Measurements from ENCODE around the gene CSH2.
"Not testable (repeated sequence)": the region's sequence is repeated elsewhere in the genome, so short reads cannot be mapped to it uniquely, and the experiment has no call there.

CSH2 gene

DNA sequence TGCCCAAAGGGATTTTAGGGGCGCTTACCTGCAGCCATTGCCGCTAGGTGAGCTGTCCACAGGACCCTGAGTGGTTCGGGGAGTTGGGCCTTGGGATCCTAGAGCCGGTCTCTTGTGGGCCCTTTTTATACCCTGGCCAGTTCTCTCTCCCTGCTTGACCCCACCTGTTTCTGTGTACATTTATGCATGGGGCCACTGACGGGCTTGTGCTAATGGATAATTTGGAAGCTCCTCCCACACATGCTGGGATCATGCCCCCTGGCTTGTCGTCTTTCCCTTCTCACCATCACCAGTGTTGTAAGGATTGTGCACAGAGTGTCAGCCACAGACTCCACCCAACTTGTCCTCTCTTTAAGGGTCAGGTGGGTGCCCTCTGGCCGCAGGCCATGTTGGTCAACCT lies at the start of gene CSH2:
Gene CSH2, minus strand, starts transcription at position 101 of the 400 bp plus-strand sequence. Its CDS starts 63 bp downstream, at position 38.
- not testable (repeated sequence) for DNase-seq

DNA sequence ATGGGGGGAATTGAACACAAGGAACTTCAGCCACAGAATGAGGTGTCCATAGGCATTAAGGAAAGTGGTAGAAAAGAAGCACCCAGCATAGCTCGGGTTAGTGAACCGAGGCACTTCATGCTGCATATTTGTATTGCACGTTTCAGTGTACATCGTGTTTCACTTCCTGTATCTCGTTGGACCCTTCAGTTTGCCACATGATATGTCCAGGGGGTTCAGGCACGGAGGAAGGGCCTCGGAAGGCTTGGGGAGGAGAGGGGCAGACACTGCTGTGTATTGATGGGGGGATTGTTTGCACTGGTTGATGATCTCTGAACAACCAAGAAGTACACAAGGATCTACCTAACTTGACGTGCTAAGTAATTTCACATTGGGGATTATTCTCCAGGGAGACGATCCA lies 48.9 kb upstream of the CSH2 start:
- DNase-seq = not testable (repeated sequence)

DNA sequence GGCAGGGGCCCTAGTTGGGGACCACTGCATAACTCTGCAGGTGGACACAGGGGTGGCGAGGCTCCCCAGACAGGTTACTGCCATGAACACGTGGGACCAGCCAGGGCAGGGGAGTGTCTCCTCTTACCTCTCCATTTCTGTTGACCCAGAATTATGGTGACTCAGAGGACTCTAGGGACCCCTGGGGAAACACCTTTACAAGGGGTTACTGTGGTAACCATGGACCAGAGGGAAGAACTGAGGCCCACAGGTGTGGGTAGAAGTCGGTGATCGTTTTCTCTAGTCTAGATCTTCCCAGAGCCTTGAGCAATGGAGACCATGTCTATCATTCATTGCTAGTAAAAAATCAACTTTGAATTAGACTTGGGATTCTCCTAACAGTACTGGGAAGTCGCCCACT lies 47.3 kb upstream of the CSH2 start:
- not testable (repeated sequence) for DNase-seq

DNA sequence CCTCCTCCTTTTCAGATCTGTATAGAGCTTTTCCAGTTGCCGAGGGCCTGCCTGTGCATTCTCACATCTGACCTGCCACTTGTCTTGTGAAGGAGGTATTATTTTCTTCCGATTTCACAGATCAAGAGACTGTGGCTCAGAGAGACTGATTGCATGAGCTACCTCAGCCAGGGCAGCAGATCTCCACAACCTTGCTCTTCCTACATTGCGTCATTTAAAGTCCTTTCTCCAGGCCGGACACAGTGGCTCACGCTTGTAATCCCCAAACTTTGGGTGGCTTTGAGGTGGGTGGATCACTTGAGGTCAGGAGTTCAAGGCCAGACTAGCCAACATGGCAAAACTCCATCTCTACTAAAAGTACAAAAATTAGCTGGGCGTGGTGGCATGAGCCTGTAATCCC lies 46.6 kb upstream of the CSH2 start:
- DNase-seq = not testable (repeated sequence)

DNA sequence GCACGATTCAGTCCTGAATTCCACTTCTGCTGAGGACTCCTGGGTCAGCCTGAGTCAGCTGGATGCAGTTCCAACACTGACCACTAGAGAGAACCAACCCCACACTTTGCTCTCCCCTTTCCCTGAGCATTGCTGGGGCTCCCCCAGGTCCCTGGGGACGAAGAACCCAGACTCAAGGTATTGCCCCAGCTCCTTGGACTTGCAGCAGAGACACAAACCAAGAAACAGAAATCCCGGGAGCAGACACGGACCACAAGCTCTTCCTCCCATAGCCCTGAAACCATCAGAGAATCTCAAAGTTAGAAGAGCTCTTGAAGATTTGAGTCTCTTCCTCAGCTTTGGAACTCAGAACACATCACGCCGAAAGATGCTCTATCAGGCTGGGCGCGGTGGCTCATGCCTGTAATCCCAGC lies 45.8 kb upstream of the CSH2 start:
- no peak for DNase-seq

DNA sequence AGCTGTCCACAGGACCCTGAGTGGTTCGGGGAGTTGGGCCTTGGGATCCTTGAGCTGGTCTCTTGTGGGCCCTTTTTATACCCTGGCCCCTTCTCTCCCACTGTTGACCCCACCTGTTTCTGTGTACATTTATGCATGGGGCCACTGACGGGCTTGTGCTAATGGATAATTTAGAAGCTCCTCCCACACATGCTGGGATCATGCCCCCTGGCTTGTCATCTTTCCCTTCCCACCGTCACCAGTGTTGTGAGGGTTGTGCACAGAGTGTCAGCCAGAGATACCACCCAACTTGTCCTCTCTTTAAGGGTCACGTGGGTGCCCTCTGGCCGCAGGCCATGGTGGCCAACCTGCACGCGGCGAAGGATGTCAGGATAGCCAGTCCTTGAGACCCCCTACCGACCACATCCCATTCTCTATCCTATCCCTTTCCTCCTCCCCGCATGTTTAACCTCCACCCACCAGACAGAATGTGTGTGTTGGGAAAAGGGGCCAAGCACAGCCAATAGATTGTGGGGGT lies 45.4 kb upstream of the CSH2 start, which contains the start of gene GH1:
Gene GH1, minus strand, starts transcription at position 51 of the 517 bp plus-strand sequence. CDS start 63 bp downstream, outside the sequence.
- not testable (repeated sequence) for DNase-seq

DNA sequence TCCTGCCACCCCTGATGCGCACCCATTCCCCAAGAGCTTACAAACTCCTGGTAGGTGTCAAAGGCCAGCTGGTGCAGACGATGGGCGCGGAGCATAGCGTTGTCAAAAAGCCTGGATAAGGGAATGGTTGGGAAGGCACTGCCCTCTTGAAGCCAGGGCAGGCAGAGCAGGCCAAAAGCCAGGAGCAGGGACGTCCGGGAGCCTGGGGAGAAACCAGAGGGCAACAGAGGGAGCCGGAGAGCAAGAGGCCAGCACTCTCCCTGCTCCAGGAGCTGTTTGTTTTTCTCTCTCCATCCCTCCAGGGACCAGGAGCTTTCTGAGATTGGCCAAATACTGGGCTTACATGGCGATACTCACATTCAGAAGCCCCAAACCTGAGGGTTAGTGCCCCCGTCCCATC lies 44.8 kb upstream of the CSH2 start:
- no peak for DNase-seq

DNA sequence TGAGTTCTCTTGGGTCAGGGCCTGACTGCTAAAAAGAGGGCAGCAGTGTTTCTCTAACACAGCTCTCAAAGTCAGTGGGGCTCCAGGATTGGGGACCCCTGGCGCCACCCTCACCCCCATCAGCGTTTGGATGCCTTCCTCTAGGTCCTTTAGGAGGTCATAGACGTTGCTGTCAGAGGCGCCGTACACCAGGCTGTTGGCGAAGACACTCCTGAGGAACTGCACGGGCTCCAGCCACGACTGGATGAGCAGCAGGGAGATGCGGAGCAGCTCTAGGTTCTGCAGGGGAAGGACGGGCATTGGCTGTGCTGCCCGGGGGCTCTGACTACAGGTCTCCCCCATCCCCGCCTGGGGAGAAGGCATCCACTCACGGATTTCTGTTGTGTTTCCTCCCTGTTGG lies 44.2 kb upstream of the CSH2 start:
- DNase-seq = no peak

DNA sequence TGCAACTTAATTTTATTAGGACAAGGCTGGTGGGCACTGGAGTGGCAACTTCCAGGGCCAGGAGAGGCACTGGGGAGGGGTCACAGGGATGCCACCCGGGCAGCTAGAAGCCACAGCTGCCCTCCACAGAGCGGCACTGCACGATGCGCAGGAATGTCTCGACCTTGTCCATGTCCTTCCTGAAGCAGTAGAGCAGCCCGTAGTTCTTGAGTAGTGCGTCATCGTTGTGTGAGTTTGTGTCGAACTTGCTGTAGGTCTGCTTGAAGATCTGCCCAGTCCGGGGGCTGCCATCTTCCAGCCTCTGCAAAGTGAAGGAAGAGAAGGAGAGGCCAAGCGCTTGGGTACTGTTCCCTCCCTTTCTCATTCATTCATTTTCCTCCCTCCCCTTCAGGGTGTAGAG lies 43.7 kb upstream of the CSH2 start:
- not testable (repeated sequence) for DNase-seq

DNA sequence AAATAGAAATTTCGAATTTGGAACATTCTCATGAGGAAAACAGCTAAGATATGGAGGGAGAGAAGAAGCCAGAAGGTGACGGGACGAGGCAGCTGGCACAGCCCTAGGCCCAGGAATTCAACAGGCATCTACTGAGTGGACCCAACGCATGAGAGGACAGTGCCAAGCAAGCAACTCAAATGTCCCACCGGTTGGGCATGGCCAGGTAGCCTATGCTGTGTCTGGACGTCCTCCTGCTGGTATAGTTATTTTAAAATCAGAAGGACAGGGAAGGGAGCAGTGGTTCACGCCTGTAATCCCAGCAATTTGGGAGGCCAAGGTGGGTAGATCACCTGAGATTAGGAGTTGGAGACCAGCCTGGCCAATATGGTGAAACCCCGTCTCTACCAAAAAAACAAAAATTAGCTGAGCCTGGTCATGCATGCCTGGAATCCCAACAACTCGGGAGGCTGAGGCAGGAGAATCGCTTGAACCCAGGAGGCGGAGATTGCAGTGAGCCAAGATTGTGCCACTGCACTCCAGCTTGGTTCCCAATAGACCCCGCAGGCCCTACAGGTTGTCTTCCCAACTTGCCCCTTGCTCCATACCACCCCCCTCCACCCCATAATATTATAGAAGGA lies 43.2 kb upstream of the CSH2 start:
- DNase-seq = no peak

DNA sequence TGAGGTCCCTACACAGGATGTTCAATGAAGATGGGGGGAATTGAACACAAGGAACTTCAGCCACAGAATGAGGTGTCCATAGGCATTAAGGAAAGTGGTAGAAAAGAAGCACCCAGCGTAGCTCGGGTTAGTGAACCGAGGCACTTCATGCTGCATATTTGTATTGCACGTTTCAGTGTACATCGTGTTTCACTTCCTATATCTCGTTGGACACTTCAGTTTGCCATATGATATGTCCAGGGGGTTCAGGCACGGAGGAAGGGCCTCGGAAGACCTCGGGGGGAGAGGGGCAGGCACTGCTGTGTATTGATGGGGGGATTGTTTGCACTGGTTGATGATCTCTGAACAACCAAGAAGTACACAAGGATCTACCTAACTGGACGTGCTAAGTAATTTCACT lies 42.3 kb upstream of the CSH2 start:
- not testable (repeated sequence) for DNase-seq

DNA sequence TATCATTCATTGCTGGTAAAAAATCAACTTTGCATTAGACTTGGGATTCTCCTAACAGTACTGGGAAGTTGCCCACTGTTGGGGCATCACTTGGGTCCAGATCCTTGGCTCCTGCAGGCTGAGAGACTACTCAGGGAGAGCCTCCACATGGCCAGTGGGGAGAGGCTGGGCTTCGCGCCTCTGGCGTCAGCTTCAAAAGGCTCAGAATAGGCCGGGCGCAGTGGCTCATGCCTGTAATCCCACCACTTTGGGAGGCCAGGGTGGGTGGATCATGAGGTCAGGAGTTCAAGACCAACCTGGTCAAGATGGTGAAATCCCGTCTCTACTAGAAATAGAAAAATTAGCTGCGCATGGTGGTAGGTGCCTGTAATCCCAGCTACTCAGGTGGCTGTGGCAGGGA lies 41.0 kb upstream of the CSH2 start:
- no peak for DNase-seq

DNA sequence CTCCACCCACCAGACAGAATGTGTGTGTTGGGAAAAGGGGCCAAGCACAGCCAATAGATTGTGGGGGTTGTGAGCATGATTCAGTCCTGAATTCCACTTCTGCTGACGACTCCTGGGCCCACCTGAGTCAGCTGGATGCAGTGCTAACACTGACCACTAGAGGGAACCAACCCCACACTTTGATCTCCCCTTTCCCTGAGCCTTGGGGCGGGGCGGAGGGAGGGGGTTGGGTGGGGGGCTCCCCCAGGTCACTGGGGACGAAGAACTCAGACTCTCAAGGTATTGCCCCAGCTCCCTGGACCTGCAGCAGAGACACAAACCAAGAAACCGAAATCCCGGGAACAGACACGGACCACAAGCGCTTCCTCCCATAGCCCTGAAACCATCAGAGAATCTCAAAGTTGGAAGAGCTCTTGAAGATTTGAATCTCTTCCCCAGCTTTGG lies 38.2 kb upstream of the CSH2 start:
- no peak for DNase-seq

DNA sequence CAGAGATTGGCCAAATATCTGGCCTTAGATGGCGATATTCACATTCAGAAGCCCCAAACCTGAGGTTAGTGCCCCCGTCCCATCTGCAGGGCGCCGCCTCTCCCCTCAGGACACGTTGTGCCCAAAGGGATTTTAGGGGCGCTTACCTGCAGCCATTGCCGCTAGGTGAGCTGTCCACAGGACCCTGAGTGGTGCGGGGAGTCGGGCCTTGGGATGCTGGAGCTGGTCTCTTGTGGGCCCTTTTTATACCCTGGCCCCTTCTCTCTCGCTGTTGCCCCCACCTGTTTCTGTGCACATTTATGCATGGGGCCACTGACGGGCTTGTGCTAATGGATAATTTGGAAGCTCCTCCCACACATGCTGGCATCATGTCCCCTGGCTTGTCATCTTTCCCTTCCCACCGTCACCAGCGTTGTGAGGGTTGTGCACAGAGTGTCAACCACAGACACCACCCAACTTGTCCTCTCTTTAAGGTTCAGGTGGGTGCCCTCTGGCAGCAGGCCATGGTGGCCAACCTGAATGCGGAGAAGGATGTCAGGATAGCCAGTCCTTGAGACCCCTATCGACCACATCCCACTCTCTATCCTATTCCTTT lies 37.7 kb upstream of the CSH2 start, which contains the start of gene CSHL1:
Gene CSHL1, minus strand, starts transcription at position 218 of the 595 bp plus-strand sequence. Its CDS starts 62 bp downstream, at position 156.
- DNase-seq = no peak

DNA sequence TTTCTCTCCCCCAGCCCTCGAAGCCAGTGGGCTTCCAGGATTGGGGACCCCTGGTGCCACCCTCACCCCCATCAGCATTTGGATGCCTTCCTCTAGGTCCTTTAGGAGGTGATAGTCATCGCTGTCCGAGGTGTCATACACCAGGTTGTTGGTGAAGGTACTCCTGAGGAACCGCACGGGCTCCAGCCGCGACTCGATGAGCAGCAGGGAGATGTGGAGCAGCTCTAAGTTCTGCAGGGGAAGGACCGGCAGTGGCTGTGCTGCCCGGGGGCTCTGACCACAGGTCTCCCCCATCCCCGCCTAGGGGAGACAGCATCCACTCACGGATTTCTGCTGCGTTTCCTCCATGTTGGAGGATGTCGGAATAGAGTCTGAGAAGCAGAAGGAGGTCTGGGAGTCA lies 36.6 kb upstream of the CSH2 start:
- DNase-seq = no peak

DNA sequence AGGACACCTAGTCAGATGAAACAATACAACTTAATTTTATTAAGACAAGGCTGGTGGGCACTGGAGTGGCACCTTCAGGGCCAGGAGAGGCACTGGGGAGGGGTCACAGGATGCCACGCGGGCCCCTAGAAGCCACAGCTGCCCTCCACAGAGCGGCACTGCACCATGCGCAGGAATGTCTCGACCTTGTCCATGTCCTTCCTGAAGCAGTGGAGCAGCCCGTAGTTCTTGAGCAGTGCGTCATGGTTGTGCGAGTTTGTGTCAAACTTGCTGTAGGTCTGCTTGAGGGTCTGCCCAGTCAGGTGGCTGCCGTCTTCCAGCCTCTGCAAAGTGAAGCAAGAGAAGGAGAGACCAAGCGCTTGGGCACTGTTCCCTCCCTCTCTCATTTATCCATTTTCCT lies 36.1 kb upstream of the CSH2 start:
- DNase-seq = not testable (repeated sequence)

DNA sequence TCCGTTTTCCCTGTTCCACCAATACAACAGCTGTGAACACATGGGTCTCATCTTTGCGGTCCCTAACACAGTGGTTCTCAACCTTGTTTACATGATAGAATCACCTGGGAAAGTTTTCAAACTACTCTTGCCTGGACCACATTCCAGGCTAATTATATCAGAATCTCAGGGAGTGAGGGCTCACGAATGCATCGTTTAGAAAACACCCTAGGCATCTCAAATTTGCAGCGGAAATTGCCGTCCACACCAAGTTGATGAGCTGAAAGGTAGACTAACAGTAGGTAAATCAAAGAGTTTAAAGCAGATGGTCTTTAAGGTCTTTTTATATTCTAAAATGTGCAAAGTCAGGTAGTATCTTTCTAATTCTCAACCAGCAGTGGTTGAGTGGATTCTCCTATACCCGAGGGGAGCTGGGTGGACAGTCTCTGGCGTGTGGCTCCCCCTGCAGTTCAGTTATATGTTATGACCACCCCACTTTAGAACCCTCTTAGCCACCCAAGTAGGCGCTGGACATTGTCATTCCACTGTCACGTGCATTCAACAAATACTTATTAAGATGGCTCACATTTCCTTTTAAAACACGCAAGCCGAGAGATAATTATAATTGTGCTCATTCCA lies 33.8 kb upstream of the CSH2 start:
- not testable (repeated sequence) for DNase-seq

DNA sequence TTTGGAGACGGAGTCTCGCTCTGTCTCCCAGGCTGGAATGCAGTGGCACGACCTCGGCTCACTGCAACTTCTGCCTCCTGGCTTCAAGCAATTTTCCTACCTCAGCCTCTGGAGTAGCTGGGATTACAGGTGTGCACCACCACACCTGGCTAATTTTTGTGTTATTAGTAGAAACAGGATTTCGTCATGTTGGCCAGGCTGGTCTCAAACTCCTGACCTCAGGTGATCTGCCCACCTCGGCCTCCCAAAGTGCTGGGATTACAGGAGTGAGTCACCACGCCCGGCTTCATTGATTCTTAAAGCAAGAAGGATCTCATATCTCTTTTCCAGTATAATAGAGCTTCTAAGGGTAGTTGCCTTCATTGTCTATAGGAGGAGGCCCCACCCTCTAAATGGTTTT lies 31.3 kb upstream of the CSH2 start:
- not testable (repeated sequence) for DNase-seq

DNA sequence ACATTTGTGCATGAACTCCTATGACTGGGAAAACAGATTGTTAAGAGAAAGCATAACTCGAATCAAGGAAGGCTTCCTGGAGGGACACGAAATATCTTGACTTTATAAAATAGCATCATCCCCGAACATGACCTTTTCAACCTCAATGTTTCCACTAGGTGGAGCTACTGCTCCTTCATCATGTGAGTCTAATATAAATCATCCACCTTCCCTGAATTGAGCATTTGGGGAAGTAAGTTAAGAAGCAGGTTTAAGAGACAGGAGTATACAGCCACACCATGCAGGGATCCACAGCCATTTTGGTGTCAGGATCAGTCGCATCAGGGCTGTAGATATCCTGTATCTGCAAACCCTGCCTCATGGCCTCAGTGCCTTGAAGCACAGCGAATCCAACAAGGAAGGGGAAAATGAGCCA lies 30.3 kb upstream of the CSH2 start:
- not testable (repeated sequence) for DNase-seq

DNA sequence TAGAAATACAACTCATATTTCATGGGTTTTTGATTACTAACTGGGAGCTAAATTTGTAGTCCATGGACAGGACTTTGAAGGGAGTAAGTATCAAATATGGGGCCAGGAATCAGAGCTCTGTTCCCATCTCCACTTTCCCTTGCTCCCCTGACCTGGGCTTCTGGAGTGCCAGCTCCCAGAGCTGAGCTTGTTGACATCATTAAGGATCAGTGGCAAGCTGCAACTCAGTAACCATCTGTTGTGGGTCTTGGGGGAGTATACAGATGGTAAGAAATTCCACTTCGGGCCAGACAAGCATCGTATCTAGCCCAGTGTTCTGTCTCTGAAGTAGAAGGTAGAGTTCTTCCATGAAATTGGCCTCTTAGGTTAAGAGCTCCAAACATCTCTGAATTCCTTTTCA lies 28.5 kb upstream of the CSH2 start:
- not testable (repeated sequence) for DNase-seq

DNA sequence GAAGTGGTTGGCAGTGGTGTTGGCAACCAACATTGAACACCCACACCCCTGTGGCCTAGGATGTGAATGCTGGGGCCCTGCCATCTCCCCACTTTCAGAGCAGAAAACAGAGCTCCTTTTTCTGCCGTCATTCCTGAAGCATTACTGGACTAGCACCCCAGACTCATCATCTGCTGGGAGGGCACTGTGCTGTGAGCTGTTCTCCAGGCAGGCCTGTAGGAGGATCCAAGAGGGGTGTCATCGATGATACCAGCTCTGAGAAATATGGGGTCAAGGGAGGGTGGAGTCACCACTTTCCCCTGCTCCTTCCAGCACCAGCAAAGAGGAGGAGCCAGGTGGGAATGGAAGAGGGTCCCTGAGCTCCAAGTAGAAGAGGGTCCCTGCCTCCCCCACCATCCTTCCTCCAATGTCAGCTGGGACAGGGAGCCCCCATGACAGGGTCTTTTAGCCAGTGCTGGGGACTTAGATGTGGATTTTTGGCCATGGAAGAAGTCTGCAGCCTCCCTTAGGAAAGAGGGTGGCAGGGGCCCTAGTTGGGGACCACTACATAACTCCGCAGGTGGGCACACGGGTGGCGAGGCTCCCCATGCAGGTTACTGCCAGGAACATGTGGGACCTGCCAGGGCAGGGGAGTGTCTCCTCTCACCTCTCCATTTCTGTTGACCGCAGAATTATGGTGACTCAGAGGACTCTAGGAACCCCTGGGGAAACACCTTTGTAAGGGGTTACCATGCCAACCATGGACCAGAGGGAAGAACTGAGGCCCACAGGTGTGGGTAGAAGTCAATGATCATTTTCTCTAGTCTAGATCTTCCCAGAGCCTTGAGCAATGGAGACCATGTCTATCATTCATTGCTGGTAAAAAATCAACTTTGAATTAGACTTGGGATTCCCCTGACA lies 25.7 kb upstream of the CSH2 start:
- DNase-seq = not testable (repeated sequence)

DNA sequence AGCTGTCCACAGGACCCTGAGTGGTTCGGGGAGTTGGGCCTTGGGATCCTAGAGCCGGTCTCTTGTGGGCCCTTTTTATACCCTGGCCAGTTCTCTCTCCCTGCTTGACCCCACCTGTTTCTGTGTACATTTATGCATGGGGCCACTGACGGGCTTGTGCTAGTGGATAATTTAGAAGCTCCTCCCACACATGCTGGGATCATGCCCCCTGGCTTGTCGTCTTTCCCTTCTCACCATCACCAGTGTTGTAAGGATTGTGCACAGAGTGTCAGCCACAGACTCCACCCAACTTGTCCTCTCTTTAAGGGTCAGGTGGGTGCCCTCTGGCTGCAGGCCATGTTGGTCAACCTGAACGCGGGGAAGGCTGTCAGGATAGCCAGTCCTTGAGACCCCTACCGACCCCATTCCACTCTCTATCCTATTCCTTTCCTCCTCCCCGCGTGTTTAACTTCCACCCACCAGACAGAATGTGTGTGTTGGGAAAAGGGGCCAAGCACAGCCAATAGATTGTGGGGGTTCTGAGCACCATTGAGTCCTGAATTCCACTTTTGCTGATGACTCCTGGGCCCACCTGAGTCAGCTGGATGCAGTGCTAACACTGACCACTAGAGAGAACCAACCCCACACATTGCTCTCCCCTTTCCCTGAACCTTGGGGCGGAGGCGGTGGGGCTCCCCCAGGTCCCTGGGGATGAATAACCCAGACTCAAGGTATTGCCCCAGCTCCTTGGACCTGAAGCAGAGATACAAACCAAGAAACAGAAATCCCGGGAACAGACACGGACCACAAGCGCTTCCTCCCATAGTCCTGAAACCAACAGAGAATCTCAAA lies 23.3 kb upstream of the CSH2 start, which contains the start of gene CSH1:
Gene CSH1, minus strand, starts transcription at position 51 of the 831 bp plus-strand sequence. CDS start 63 bp downstream, outside the sequence.
- not testable (repeated sequence) for DNase-seq

Measured in left hindlimb (tissue), 1 donor.